Effector memory CD4-positive, alpha-beta T cell (primary cell): ENCODE results near the gene FHL2.

Source experiments
- DNase-seq, 3 donors: peaks; one replicate each; pipeline ENCODE4 v3.0.0-alpha.2; 2020
- H3K27ac ChIP-seq: 2 replicates; pipeline ENCODE4 v1.7.0; 2013; ENCODE audit warnings: mild to moderate bottlenecking, low read length, moderate library complexity; ENCODE audit not compliant: insufficient read depth, poor library complexity, severe bottlenecking
- H3K27me3 ChIP-seq: replicated peaks from 2 replicates; pipeline ENCODE4 v1.7.0; 2013; ENCODE audit warnings: mild to moderate bottlenecking, low read length; ENCODE audit not compliant: insufficient read depth, control insufficient read depth, poor library complexity, severe bottlenecking
- H3K36me3 ChIP-seq: 2 replicates; pipeline ENCODE4 v1.7.0; 2013; ENCODE audit warnings: mild to moderate bottlenecking, low read length, moderate library complexity; ENCODE audit not compliant: control insufficient read depth, insufficient read depth
- H3K4me1 ChIP-seq: 2 replicates; pipeline ENCODE4 v1.7.0; 2013; ENCODE audit warnings: low read length, mild to moderate bottlenecking; ENCODE audit not compliant: control insufficient read depth, insufficient read depth, poor library complexity, severe bottlenecking
- H3K4me3 ChIP-seq: 2 replicates; pipeline ENCODE4 v1.7.0; 2013; ENCODE audit warnings: low read length, low read depth, mild to moderate bottlenecking; ENCODE audit not compliant: insufficient read depth, poor library complexity, severe bottlenecking
- H3K9me3 ChIP-seq: 2 replicates; pipeline ENCODE4 v1.7.0; 2013; ENCODE audit warnings: mild to moderate bottlenecking, low read length, moderate library complexity; ENCODE audit not compliant: control insufficient read depth

The FHL2 gene

DNA sequence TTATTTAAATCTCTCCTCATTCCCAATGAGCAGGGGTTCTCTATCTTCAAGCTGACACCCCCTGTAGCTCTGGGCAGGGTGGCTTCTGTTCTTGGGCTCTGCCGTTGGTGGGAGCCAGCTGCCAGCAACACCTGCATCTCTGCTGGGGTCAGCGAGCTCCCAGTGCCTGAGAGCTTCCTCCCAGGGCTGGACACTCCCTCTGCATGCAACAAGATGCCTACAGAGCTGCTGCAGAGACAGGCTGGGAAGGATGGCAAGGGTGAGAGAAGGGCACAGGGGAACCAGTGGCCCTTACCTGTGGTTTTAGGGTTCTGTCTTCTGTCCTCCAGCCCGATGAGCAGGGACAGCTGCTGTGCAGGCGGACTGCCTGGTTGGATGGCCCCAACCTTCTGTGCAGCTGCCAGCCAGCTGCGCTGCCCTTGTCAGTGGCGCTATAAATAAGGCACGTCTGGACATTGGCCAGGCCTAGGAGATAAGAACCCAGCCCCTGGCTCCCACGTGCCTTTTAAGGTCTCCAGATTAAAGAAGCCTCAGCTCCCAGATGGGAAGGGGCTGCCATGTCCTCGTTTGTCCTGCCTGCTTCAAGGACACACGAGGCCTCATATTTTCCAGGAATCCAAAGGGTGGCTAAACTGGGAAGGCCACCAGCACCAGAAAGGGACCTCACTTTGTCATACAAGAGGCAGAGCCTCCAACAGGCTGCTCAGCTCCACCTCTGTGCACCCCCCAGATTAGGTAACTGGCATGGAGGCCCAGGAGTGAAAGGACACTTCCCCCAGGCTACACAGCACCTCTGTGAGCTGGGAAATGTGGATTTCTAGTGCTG is 39.5 kb upstream of the FHL2 start:
- Histone ChIP-seq H3K27me3 (no peaks in the 10 kb centered on the region), H3K4me3 (no peak overlapping the region), H3K4me1 (no peaks in the 10 kb centered on the region), H3K36me3 (no peaks in the 10 kb centered on the region), H3K27ac (no peak overlapping the region), H3K9me3 (no peaks in the 10 kb centered on the region)
- DNase-seq: no peak

DNA sequence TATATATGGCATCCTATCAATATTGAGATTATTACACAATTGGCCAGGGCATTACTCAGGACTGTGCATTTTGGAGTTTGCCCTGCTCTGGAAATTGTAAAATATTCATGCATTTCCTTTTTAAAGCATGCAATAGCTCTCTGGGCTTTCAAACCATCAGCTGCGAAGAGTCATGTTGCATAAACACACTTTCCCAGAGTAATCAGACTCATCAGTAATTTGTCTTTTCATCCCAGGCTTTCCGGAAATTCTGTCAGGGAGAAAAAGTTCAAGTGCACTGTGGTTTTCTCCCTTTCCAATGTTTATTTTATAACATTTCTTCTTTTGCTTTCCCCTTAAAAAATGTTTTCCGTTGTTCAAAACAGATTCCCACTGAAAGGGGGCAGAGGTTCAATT is 38.9 kb upstream of the FHL2 start:
- H3K9me3 ChIP-seq: no peaks in the 10 kb centered on the region
- H3K36me3 ChIP-seq: no peaks in the 10 kb centered on the region
- no peak overlapping the region for H3K4me3 ChIP-seq
- no peak for DNase-seq
- H3K27ac ChIP-seq: no peak overlapping the region
- no peaks in the 10 kb centered on the region for H3K27me3 ChIP-seq
- no peaks in the 10 kb centered on the region for H3K4me1 ChIP-seq

DNA sequence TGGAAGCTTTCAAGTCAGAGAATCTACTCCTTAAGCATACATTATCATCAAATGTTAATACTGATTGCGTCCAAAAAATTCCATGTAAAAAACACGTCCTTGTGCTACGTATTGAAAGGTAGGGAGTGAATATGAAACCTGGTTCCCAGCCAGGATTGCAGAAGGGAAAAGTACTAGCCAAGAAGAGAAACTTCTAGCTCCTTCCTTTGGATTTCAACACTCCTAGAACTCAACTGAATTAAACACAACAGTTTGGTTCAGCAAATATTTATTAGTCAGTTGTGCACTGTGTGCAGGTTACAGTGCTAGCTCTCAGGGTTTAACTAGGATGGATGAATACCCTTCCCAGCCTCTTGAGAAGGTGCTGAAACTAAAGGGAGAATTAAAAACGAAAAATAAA is 33.9 kb upstream of the FHL2 start:
- no peak for DNase-seq
- no peaks in the 10 kb centered on the region for H3K36me3 ChIP-seq

DNA sequence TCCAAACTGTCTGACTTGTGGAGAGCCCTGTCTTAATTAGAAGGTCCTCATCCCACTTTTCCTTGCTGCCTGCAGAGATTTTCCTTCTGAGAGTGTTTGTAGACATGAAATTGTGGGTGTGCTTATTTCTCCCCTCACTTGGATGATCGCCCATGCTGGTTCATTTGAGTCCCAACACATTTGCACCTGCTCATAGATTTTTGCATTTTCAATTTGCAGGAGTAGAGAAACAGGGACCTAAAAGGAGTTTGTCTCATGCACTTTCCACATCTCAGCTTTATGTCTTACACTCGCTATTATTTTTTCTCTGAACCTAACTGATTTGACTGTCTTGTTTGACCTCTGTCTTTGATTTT is 33.2 kb upstream of the FHL2 start:
- Histone ChIP-seq H3K27me3 (no peaks in the 10 kb centered on the region), H3K36me3 (no peaks in the 10 kb centered on the region)

More for the DNA sequence above, 33.9 kb upstream of the FHL2 start:
- no peaks in the 10 kb centered on the region for H3K4me1 ChIP-seq
- H3K9me3 ChIP-seq: no peaks in the 10 kb centered on the region
- no peaks in the 10 kb centered on the region for H3K27me3 ChIP-seq
- no peak overlapping the region for H3K4me3 ChIP-seq
- H3K27ac ChIP-seq: no peak overlapping the region

DNA sequence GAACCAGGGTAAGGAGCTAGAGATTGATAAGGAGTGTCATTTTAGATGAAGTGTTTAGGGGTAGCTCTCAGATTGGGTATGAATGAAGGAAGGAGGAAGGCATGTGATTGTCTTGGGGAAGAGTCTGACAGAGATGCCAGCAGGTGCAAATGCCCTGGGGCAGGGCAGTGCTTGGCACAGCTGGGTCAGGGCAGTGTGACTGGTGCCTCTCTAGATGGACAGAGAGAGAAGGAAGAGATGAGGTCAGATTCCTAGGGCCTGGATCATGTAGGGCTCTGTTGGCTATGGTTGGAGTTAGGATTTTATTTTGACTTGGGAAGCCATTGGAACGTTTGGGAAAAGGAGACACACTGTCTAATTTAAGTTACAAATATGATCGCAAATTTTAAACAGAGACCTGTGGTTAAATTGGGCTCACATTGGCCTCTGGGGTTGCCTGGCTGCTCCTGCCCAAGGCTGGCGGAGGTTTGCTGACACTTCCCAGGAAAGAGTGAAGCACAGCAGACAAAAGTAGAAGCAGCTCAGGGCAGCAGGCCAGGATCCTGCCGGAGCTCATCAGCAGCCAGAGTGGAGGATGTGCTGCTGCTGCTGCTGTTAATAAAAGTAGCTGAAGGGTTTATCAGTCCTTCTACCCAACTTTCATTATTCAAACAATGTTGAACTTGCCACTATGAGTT is 32.7 kb upstream of the FHL2 start:
- Histone ChIP-seq H3K27ac (no peak overlapping the region), H3K4me3 (no peak overlapping the region), H3K36me3 (no peaks in the 10 kb centered on the region), H3K27me3 (no peaks in the 10 kb centered on the region), H3K4me1 (peaks cover 5% of the 10 kb centered on the region), H3K9me3 (no peaks in the 10 kb centered on the region)
- DNase-seq: no peak

More for the DNA sequence above, 33.2 kb upstream of the FHL2 start:
- Histone ChIP-seq H3K4me3 (no peak overlapping the region), H3K4me1 (peaks cover 3% of the 10 kb centered on the region), H3K27ac (no peak overlapping the region), H3K9me3 (no peaks in the 10 kb centered on the region)
- no peak for DNase-seq

DNA sequence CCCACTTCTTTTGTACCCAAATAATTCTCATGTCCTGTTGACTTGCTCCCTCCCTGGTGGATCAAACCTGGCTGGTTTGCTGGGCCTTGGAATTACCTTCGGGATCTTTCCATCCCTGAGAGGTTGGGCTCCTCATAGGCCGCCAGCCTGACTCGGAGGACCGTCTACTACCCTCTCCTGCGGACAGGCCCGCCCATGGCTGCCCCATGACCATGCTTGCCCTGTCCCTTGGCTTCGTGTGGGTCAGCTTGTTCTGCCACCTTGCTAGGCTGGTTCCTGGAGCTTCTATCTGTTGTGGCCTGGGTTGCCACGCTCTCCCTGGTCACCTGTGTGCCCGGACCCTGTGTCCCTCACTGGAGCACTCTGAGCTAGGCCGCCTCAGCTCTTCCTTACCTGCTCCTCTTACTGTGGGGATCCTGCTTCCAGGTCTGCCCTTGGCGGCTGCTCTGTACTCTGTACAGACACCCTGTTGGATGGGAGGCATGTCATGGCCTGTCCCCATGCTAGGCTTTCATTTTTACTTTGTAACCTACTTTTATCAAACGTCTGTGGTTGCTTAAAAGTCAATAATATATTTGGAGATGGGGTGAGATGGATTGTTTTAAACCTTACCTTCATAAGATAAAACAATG is 29.7 kb upstream of the FHL2 start:
- no peak overlapping the region for H3K4me3 ChIP-seq
- no peak for DNase-seq
- no peak overlapping the region for H3K27ac ChIP-seq
- H3K4me1 ChIP-seq: peaks cover 5% of the 10 kb centered on the region
- H3K9me3 ChIP-seq: no peaks in the 10 kb centered on the region
- no peaks in the 10 kb centered on the region for H3K27me3 ChIP-seq
- H3K36me3 ChIP-seq: no peaks in the 10 kb centered on the region

DNA sequence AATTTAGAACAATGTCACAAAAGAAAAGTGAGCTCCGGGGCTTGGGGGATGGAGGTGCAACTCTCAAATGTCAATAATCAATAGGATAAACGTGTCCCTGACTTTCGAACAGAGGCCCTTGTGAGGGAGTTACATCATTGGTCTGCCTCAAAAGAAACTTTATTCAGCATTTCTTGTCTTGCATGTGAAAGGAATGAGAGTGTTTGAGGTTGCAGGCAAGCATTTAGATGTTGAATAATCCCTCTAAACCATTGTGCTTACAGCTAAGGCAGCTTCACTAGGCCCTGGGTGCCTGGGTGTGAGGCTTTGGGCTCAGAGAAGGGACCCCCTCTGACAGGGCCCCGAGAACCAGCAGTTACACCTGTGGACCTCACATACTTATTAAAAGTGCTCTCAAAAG is 28.6 kb upstream of the FHL2 start:
- Histone ChIP-seq H3K4me1 (peaks cover 5% of the 10 kb centered on the region), H3K9me3 (no peaks in the 10 kb centered on the region), H3K4me3 (no peak overlapping the region), H3K27me3 (no peaks in the 10 kb centered on the region), H3K27ac (no peak overlapping the region), H3K36me3 (no peaks in the 10 kb centered on the region)
- no peak for DNase-seq

DNA sequence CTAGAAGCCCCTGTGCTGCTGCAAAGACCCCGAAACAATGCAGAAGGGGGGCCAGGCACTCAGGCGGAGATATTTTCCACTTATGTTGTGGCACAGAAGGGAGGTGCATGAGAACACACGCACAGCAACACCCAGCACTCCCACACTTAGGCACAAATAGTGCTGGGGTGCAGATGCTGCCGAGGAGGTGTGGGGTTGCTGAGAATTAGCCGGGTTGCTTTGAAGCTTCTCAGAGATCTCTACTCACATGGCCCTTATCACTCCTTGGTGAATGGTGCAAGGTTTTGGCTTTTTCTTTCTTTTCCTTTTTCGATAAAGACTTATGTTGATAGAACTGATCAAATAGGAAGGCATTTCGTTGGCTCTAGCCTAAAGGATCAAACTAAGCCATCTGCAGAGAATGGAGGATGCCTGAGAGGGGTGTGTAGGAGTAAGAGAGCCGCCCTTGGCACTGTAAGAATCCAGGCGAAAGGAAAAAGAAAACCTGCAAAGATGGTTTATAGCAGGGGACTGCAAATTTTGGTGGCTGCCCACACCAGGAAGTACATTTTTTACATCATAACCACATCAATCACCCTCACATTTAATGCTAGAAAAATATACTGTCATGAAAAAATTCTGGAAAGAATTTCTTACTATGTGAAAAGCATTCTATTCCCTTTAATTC is 27.9 kb upstream of the FHL2 start:
- Histone ChIP-seq H3K36me3 (no peaks in the 10 kb centered on the region), H3K4me3 (peak overlapping the region; percentile 4), H3K27ac (no peak overlapping the region), H3K27me3 (no peaks in the 10 kb centered on the region), H3K4me1 (peaks cover 5% of the 10 kb centered on the region), H3K9me3 (no peaks in the 10 kb centered on the region)
- DNase-seq: no peak

DNA sequence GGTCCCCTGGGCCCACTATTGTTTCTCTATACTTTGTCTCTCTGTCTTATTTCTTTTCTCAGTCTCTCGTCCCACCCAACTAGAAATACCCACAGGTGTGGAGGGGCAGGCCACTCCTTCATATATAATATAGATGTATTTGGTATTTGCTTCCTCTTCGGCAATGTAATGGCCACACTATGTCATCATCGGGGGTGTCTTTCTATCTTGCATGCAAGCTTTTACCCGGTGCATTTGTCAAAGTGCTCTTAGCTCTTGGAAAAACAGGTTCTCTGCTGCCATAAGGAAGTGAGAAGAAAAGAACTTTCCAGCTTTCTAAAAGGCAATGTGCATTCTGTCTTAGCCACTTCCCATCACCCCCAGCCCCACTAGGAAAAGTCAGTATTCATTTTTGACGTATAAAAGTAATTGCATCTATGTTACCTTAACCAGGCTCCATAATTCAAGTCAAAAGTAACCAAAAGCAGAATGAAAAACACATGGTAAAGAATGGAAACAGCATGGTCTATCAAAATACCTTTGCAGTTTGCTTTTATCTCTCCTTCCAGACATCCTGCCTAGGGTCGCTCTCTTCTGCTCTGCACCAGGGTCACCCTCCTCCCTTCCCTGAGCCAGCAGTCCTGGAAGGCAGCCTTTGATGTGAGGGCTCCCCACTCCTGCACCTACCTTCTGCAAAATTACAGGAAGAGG is 27.2 kb upstream of the FHL2 start:
- Histone ChIP-seq H3K9me3 (no peaks in the 10 kb centered on the region), H3K27me3 (no peaks in the 10 kb centered on the region), H3K36me3 (no peaks in the 10 kb centered on the region), H3K4me1 (peaks cover 5% of the 10 kb centered on the region), H3K27ac (no peak overlapping the region), H3K4me3 (no peak overlapping the region)
- no peak for DNase-seq
